NOMO-1 treated with dmso at 0.1 percent for 144 hours (cell line): ENCODE data around the gene PTPRD.

ENCODE experiments used
- DNase-seq: peaks from one replicate; lab custom pipeline; 2025; ENCODE audit not compliant: unreplicated experiment; lab: John Stamatoyannopoulos, UW

Gene PTPRD

GRCh38 chr9:10612641-10613398 is at the start of gene PTPRD:
Gene PTPRD, minus strand, starts transcription at chr9:10613002.
- DNase-seq, result no peak

DNA sequence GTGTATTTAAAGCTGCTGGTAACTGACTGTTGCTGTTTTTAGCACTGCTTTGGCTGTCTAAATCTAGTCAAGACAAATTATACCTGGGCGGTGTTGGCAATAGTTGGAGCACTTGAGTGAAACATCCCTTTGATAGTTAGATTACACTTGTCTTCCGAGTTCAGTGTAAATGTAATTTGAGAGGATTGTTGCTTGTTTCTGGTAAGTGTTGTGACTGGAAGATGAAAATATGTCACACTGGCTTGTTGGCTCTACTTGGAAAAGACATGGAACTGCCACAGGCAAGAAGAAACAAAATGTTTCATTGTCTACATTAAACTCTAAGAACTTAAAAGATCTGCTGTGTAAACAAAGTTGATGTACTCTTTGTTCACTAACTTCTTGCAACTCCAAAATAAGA is 49.2 kb upstream of the PTPRD start:
- DNase-seq, result no peak

- DNase-seq, result no peak
Observed at GRCh38 chr9:10661376-10661775, 48.6 kb upstream of the PTPRD start.

GRCh38 chr9:10651012-10651411 is 38.2 kb upstream of the PTPRD start:
- DNase-seq, result no peak

- DNase-seq, result no peak
Observed at GRCh38 chr9:10649076-10649475, 36.3 kb upstream of the PTPRD start.

GRCh38 chr9:10633785-10634184 is 21.0 kb upstream of the PTPRD start:
- DNase-seq, result no peak

- no peak for DNase-seq
Observed at GRCh38 chr9:10614196-10614800, 1.5 kb upstream of the PTPRD start.

DNA sequence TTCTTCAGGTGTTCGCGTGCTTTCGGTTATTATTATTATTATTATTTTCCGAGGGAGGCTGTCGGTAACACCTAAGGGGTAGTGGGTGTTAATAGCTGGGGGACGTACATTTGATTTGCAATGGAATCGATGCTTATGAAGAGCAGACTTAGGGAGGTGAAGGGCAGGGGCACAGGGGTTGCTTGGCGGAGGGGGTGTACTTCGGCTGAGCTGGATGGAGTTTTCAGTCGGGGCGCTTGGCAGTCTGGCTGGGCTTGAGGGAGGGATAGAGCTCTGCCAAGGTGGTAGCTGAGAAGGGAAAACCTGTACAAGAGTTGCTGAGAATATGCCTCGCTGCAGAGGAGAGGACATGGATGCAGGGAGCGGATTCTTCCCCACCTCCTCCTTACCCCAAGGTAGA is 617 bp upstream of the PTPRD start:
- DNase-seq, result no peak

DNA sequence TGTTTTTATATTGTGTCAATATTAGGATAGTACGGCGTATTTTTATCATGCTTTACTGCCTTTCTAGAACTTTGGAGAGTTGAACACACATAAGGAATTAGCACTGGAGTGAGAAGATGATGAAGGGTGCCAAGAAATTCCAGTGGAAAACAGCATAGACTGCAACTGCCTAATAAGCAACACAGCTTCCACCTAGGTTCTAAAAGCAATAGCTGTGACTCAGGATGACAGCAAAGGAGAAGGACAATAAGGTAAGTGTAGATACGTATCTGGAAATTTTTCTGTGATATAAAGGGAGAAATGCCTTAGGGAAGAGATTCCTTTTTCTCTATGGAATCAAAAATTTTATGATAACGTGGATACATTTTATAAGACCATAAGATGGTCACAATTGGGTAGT is 7.4 kb downstream of the PTPRD start:
- DNase-seq, result no peak

GRCh38 chr9:10604927-10605326 is 7.9 kb downstream of the PTPRD start:
- no peak for DNase-seq

DNA sequence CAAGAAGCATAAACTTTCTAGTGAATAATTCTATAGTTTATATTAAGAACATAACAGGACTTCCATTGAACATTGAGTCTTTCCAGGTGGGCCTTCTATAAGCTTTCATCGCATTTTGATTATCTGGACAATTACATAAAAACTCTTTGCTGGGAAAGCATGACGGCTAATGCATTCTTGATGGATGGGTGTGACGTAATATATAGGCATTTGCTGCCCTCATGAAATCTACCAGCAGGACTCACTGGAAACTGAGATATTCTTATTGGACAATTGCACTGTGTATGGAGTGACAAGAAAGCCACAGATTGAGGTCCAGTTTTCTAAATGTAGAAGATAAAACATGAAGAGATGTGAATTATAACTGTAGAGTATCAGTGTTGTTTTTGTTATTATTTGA is 15.0 kb downstream of the PTPRD start:
- no peak for DNase-seq

DNA sequence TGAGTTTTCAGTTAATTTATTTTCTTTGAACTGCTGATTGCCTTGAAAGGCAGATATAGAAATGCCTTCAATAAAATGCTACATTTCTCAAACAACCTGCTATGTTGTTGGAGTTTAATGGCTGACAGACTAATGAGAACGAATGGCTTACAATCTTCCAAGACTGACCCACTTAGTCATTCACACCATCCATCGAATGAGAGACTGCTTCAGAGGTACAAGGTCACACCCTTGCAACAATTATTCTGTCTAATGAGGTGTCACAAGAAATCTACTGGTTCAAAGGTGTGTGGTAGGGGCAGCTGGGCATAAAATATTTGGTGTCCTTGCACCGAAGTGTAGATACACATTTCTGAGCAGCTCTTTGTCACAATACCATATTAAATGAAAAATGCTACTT is 18.3 kb downstream of the PTPRD start:
- DNase-seq, result no peak

DNA sequence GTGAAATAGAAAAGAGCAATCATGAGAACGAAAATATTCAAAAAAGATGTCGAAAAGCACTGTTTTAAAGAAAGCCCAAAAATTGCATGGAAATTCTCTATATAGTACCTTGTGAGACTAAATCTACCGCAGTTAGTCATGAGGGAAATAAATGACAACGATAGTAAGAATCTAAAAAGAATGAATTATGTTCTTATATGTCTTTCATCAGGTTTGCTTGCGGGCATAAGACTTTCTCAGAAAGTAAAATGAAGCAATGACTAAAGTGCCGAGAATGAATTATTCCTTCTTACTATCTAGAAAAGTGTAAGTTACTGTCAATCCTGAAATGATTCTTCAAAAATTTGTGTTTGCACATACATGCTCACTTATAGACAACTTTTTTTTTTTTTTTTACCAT is 26.4 kb downstream of the PTPRD start:
- DNase-seq, result no peak

DNA sequence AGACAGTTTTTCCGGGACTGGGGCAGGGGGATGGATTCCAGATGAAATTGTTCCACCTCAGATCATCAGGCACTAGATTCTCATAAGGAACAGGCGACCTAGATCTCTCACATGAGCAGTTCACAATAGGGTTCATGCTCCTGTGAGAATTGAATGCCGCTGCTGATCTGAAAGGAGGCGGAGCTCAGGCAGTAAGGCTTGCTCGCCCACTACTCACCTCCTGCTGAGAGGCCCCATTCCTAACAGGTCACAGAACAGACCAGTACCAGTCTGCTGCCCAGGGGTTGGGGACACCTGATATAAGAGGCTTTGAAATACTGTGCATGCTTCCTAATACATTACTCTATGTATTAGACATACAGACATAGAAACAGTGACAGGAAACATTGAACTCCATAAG is 41.1 kb downstream of the PTPRD start:
- DNase-seq, result no peak

- DNase-seq, result no peak
Observed at GRCh38 chr9:10566848-10567247, 46.0 kb downstream of the PTPRD start.

GRCh38 chr9:10562581-10563343 is 50.0 kb downstream of the PTPRD start:
- no peak for DNase-seq

- DNase-seq, result no peak
Observed at GRCh38 chr9:10548348-10548747, 64.5 kb downstream of the PTPRD start.

DNA sequence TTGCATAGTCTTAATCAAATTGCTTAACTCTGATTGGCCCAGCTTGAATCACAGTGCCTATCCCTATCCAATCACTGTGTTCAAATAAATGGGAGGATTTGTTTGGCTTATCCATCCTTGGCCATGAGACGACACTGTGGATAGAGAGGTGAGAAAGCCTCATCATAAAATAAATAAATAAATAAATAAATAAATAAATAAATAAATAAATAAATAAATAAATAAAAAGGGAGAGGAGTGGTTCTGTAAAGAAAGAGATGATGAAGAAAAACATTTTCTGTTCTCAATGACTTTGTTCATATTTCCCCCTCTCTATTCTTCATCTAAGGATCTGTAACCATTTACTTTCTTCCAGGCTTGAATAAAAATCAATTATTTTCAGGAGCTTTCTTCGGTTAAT is 74.7 kb downstream of the PTPRD start:
- DNase-seq, result no peak

DNA sequence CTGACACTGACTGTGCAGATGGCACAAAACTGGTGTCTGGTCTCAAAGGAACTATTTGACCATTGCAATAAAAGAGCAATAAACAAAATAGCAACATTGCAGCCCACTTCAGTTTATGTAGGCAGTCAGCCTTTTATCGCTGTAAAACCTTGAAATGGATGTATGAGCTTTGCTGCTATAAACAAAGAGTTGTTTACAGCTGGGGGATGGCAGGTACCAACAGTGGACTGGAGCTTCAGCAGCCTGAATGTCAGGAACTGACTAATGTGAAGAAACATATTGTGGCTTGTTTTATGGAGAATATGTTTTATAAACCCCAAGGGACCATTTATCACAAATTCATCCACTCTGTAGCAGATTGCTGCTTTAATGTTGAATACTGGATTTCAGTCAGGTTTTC is 78.0 kb downstream of the PTPRD start:
- no peak for DNase-seq

GRCh38 chr9:10525972-10526371 is 86.8 kb downstream of the PTPRD start:
- no peak for DNase-seq

GRCh38 chr9:10523164-10523563 is 89.6 kb downstream of the PTPRD start:
- DNase-seq, result no peak

DNA sequence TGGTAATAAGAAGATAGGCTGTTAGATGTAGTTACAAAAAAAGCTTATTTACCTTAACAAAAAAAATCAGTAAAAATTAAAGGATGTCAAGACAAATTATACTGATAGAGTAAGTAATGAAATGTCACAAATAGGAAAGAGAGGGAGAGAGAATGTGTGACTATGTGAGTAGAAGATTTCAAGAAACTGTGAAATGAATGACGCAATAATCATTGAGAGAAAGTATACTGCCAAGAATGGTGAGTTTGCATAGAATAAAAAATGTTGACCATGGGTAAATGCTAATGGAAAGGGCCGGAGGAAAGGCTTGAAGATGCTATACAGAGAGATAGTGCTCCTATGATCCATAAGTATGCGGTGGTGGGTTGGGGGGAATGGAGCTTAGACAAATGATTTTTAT is 100.7 kb downstream of the PTPRD start:
- no peak for DNase-seq
